ENCODE results near the gene GPR18.

GPR18 gene

DNA sequence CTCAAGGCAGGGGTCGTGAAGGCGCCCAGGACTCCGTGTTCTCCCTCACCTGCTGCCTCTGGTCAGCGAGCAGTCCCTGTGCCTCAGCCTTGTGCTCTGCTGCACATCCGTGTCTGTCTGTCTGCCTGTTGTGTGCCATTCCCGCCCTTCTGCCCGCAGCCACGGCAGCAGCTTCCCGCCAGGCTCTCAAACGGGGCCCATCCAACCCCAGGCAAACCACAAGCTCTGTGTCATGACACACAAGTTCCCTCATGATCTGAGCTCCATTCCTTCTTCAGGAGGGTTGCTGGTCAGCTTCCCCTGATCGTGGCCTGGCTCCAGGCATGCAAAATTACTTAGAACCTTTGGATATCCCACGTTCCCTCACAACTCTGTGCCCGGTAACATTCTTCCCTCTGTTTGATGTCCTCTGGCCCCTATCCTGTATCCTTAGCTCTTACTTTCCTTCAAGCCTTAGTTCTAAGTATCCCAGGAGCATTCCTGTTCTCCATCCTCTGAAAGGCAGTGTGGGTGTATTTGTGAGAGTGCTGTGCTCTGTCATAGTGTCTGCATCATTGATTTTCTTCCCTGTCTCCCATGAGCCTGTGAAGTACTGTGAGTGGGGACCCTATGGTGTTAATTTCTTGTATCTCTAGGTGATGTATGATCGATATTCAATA, 45.8 kb upstream of the GPR18 start:
- no peak overlapping the region for H3K4me3 ChIP-seq (ENCODE audit: low read length)
- DNase-seq (ENCODE audit: low read depth) = no peak
- TF ChIP-seq, protein P1, sequence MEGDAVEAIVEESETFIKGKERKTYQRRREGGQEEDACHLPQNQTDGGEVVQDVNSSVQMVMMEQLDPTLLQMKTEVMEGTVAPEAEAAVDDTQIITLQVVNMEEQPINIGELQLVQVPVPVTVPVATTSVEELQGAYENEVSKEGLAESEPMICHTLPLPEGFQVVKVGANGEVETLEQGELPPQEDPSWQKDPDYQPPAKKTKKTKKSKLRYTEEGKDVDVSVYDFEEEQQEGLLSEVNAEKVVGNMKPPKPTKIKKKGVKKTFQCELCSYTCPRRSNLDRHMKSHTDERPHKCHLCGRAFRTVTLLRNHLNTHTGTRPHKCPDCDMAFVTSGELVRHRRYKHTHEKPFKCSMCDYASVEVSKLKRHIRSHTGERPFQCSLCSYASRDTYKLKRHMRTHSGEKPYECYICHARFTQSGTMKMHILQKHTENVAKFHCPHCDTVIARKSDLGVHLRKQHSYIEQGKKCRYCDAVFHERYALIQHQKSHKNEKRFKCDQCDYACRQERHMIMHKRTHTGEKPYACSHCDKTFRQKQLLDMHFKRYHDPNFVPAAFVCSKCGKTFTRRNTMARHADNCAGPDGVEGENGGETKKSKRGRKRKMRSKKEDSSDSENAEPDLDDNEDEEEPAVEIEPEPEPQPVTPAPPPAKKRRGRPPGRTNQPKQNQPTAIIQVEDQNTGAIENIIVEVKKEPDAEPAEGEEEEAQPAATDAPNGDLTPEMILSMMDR (conservative IDR thresholded peaks at IDR 0.05; ENCODE audit: low read length) = no peak

DNA sequence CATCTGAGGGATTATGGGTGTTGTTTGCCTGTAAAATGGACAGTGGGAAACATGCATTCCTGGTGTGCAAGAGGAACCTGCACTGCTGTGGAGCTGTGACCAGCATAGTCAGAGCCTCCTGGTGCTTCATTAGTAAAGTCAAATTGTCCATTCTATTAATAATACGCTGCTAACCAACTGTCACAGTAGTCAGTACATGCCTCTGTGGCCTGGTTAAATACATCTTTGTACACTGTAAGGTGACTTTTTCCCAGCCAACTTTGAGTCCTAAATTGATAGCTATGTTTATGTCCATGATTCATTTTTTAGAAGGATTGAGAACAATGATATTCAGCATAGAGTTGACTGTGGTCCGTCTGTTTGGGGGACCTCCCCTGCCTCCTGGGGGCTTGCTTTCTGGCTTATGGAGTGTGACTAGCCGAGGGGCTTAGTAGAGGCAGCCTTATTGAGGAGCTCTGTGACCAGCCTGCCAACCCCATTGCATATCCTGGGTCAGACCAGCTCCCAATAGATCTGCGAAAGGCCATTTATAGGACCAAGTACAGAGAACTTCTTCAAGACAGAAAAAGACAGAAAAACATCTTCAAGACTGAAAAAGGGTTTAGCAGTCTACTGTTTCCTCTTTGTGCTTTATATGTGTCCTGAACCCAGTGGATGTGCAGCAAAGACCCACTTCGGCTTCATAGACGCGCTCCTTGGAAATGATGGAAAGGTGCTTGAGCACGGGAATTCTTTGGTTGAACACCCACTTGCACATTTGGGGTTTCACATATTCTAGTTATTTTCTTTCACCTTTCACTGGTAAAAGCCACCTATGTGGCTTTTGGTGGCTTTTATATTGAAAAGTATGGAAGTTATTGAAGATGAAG, 44.7 kb upstream of the GPR18 start:
- no peak overlapping the region for H3K4me3 ChIP-seq (ENCODE audit: low read length)
- DNase-seq (ENCODE audit: low read depth) = no peak
- TF ChIP-seq, protein P1 (conservative IDR thresholded peaks at IDR 0.05; ENCODE audit: low read length) = no peak

GRCh38 chr13:99301913-99302636, 43.9 kb upstream of the GPR18 start:
- TF ChIP-seq, protein P1 (conservative IDR thresholded peaks at IDR 0.05; ENCODE audit: low read length) = no peak
- no peak for DNase-seq (ENCODE audit: low read depth)
- H3K4me3 ChIP-seq (ENCODE audit: low read length) = no peak overlapping the region

GRCh38 chr13:99301056-99301838, 43.1 kb upstream of the GPR18 start:
- no peak overlapping the region for H3K4me3 ChIP-seq (ENCODE audit: low read length)
- no peak for DNase-seq (ENCODE audit: low read depth)
- TF ChIP-seq, protein P1 (conservative IDR thresholded peaks at IDR 0.05; ENCODE audit: low read length) = no peak

DNA sequence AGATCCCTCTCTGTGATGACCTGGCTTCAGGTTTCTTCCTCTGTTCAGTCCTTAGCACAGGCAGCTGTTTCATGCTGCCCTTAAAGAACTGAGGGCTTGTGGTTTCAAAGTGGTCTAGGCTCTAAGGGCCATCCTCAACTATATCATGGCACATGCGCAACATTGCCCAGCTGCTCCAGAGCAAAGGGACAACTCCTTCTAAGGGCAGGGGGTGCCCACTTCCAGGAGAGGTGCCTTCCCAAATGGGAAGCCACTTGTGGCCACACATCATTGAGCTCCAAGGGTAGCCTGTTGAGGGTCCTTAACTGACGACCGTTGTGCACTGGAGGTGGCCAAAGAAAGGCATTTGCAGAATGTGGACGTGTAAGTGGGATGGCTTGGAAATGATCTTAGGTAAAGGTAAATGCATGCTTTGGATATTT, 41.8 kb upstream of the GPR18 start:
- TF ChIP-seq, protein P1 (conservative IDR thresholded peaks at IDR 0.05; ENCODE audit: low read length) = no peak
- DNase-seq (ENCODE audit: low read depth) = no peak
- H3K4me3 ChIP-seq (ENCODE audit: low read length) = no peak overlapping the region

DNA sequence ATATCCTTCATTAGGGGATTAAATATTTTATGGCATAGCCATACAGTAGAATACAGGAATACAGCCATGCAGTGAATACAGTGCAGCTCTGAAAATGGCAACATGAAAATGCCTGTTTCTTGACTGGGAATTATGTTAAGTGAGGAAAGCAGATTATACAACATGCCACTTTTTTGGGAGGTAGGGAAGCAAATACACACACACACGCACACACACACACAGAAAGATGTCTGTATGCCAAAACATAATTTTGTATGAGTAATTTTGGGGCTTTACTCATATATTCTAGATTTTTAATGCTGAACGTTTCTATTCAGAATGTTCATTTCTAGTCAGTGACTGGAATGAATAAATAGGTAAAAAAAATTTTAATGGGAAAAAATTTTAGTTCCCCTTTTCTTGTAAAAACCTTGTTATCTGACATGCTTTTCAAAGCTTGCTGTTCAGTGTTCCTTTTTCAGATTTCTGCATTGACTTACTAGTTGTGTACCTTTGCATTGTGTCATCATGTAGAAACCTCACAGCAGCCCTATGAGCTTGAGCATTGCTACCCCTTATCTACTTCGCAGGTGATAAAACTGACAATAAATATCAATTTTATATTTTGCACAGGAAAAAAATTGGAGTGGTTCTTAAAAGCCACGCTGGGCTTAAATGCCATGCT, 41.2 kb upstream of the GPR18 start:
- DNase-seq (ENCODE audit: low read depth) = no peak
- TF ChIP-seq, protein P1 (conservative IDR thresholded peaks at IDR 0.05; ENCODE audit: low read length) = no peak
- H3K4me3 ChIP-seq (ENCODE audit: low read length) = no peak overlapping the region
